A549 (cell line): ENCODE measurements around the gene TGDS.

Source experiments
- NR3C1 ChIP-seq: fragments of >200 bp; sonication (Bioruptor Twin); formaldehyde crosslinking; IDR thresholded peaks from 3 replicates; pipeline ENCODE4 v1.6.1; 2017
- TFCP2L1 ChIP-seq: fragments of 250-450 bp; sonication (Bioruptor Pico); IDR thresholded peaks from 2 replicates; pipeline ENCODE4 v1.5.0; 2021; ENCODE audit warnings: mild to moderate bottlenecking

- TF ChIP-seq TFCP2L1 (CRISPR knock-in tag) (no peak), NR3C1 (no peak)
Measured at GRCh38 chr13:94607056-94607455, 11.1 kb upstream of the TGDS start.
